ENCODE results near the gene ANKS3. TPM values are rescaled to one million over a fixed set of nuclear protein-coding genes. Genes with fewer than 3 reads are reported as not detected.
A peak's percentile ranks its signal among the peaks of the same experiment; 100 is the strongest.

Gene ANKS3
- total and polyA plus RNA-seq, 7 donors, result 3.9 to 30.7 (median 20.8) TPM

DNA sequence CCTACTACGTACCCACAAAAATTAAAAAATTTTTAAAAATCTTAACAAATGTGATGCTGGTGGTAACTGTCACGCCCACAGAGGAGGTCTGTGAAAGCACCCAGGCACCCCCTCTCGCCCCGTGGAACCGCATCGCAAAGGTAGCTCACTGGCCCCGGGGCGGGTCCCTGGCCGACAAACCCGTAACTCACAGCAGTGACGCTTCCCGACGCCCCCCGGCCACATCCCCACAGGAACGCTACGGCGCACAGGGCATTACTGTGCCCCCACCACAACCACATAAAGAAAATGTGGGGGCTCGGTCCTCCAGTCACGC lies 366 bp downstream of the ANKS3 start:
- Histone ChIP-seq H3K27me3 (no peaks in the 10 kb centered on the region), H3K27ac (peak overlapping the region; percentile 85 to 91 (median 90)), H3K36me3 (peaks cover 8 to 30% (median 12%) of the 10 kb centered on the region in 4 donors), H3K9me3 (no peaks in the 10 kb centered on the region), H3K4me1 (peaks cover 0 to 20% (median 17%) of the 10 kb centered on the region in 4 donors), H3K4me3 (peak overlapping the region; percentile 63 to 86 (median 66))
- DNase-seq, result peak; percentile 74
- TF ChIP-seq POLR2A (IDR thresholded peaks at IDR 0.05) (no peak), EP300 (IDR thresholded peaks at IDR 0.05) (no peak), POLR2AphosphoS5 (IDR thresholded peaks at IDR 0.05) (no peak)
- TF ChIP-seq, protein P1, sequence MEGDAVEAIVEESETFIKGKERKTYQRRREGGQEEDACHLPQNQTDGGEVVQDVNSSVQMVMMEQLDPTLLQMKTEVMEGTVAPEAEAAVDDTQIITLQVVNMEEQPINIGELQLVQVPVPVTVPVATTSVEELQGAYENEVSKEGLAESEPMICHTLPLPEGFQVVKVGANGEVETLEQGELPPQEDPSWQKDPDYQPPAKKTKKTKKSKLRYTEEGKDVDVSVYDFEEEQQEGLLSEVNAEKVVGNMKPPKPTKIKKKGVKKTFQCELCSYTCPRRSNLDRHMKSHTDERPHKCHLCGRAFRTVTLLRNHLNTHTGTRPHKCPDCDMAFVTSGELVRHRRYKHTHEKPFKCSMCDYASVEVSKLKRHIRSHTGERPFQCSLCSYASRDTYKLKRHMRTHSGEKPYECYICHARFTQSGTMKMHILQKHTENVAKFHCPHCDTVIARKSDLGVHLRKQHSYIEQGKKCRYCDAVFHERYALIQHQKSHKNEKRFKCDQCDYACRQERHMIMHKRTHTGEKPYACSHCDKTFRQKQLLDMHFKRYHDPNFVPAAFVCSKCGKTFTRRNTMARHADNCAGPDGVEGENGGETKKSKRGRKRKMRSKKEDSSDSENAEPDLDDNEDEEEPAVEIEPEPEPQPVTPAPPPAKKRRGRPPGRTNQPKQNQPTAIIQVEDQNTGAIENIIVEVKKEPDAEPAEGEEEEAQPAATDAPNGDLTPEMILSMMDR (IDR thresholded peaks at IDR 0.05), result no peak
- intact Hi-C loops (cut with DNase I), result loop anchor here (2.0 to 10.0 kb wide), 4 partner anchors 33 to 221 kb away; partner anchors contain the start of genes NUDT16L1, ROGDI, SEC14L5 and ZNF500
- WGBS, 2 donors, result 1% methylated on average over 19 of the region's 19 CpGs

DNA sequence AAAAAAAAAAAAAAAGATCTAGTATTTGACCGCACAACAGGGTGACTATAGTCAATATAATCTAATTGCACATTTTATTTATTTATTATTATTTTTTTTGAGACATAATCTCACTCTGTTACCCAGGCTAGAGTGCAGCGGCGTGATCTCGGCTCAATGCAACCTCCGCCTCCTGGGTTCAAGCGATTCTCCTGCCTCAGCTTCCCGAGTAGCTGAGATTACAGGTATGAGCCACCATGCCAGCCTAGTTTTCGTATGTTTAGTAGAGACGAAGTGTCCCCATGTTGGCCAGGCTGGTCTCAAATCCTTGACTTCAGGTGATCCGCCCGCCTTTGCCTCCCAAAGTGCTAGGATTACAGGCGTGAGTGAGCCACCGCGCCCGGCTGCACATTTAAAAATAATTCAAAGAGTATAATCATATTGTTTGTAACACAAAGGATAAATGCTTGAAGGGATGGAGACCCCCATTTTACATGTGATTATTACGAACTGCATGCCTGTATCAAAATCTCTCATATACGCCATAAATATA lies 794 bp downstream of the ANKS3 start:
- Histone ChIP-seq H3K36me3 (peaks cover 11 to 35% (median 16%) of the 10 kb centered on the region in 4 donors), H3K27ac (peak overlapping the region; percentile 85 to 91 (median 90)), H3K4me3 (peak overlapping the region; percentile 63 to 86 (median 66)), H3K27me3 (no peaks in the 10 kb centered on the region), H3K4me1 (peaks cover 0 to 20% (median 17%) of the 10 kb centered on the region in 4 donors), H3K9me3 (no peaks in the 10 kb centered on the region)
- no peak for DNase-seq
- WGBS, 2 donors, result 35 to 37% methylated on average over 17 of the region's 17 CpGs
- no peak for TF ChIP-seq POLR2AphosphoS5 (IDR thresholded peaks at IDR 0.05)
- no peak for TF ChIP-seq EP300 (IDR thresholded peaks at IDR 0.05)
- TF ChIP-seq, protein P1 (IDR thresholded peaks at IDR 0.05), result no peak
- TF ChIP-seq POLR2A (IDR thresholded peaks at IDR 0.05), result no peak
- intact Hi-C loops (cut with DNase I), result loop anchor here (10.0 kb wide), 1 partner anchor 222 kb away; the partner anchor contains the start of gene SEC14L5

DNA sequence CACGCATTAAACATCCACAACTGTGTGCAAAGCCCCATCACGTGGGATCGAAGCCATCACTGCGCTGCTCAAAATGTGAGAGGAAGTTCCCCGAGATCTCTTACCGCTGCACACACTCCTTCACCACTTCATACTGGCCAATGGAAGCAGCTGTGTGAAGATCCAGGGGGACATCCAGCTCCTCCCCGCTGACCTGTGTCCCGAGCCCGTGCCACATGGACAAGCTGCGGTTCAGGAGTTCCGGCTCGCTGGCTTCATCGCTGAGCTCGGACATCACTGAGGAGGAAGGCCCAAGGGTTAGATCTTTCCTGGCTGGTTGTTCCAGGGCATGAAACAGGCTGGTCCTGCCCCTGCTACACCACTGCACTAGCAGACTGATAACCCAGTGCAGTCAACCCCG lies 4.2 kb downstream of the ANKS3 start:
- WGBS, 2 donors, result 97% methylated on average over 15 of the region's 15 CpGs
- intact Hi-C loops (cut with DNase I), result loop anchor here (10.0 kb wide), 1 partner anchor 225 kb away; the partner anchor contains the start of gene SEC14L5
- no peak for DNase-seq
- Histone ChIP-seq H3K9me3 (no peaks in the 10 kb centered on the region), H3K4me1 (peaks cover 0 to 11% (median 10%) of the 10 kb centered on the region in 4 donors), H3K4me3 (no peak overlapping the region), H3K36me3 (peaks cover 17 to 64% (median 29%) of the 10 kb centered on the region in 4 donors), H3K27ac (no peak overlapping the region), H3K27me3 (no peaks in the 10 kb centered on the region)
- TF ChIP-seq POLR2AphosphoS5 (IDR thresholded peaks at IDR 0.05), result no peak
- TF ChIP-seq, protein P1 (IDR thresholded peaks at IDR 0.05), result no peak
- no peak for TF ChIP-seq EP300 (IDR thresholded peaks at IDR 0.05)
- TF ChIP-seq POLR2A (IDR thresholded peaks at IDR 0.05), result no peak

DNA sequence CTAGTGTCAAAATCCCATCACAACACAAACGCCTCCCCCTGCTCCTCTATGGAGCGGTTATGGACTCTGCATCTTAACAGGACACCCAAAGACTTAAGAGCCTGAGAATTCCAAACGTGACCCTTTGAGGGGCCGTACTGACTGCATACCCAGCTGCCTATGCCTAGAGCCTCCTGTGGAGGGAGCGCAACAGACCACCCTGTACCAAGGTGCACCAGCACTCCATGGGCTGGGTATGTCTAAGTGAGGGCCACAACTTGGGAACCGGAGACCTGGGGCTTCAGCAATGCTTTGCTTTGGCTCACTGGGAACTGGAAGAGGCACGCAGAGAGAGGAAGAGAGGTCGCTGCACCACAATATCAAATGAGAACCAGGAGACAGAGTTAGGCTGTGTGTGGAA lies 5.4 kb downstream of the ANKS3 start:
- DNase-seq, result no peak
- intact Hi-C loops (cut with DNase I), result no loop called here
- H3K27ac ChIP-seq, result no peak overlapping the region
- H3K4me1 ChIP-seq, result peaks cover 0 to 10% (median 9%) of the 10 kb centered on the region in 4 donors
- H3K4me3 ChIP-seq, result no peak overlapping the region
- peaks cover 17 to 76% (median 29%) of the 10 kb centered on the region in 4 donors for H3K36me3 ChIP-seq
- no peaks in the 10 kb centered on the region for H3K27me3 ChIP-seq
- TF ChIP-seq EP300 (IDR thresholded peaks at IDR 0.05) (no peak), POLR2AphosphoS5 (IDR thresholded peaks at IDR 0.05) (no peak), POLR2A (IDR thresholded peaks at IDR 0.05) (no peak)
- TF ChIP-seq, protein P1 (IDR thresholded peaks at IDR 0.05), result no peak
- 95 to 96% methylated on average over 8 of the region's 8 CpGs for WGBS, 2 donors
- H3K9me3 ChIP-seq, result no peaks in the 10 kb centered on the region
